IPS-15b (cell line): ENCODE results near the gene NCAPG.
"Not testable (repeated sequence)": the region's sequence is repeated elsewhere in the genome, so short reads cannot be mapped to it uniquely, and the experiment has no call there.

ENCODE experiments used
- H3K27me3 ChIP-seq: one replicate; pipeline ENCODE4 v1.6.1; 2013; ENCODE audit warnings: low read length; ENCODE audit not compliant: control insufficient read depth, insufficient read depth
- H3K36me3 ChIP-seq: one replicate; pipeline ENCODE4 v1.6.1; 2013; ENCODE audit warnings: low read length; ENCODE audit not compliant: control insufficient read depth, insufficient read depth
- H3K4me1 ChIP-seq: one replicate; pipeline ENCODE4 v1.6.1; 2013; ENCODE audit warnings: mild to moderate bottlenecking, low read length; ENCODE audit not compliant: control insufficient read depth, insufficient read depth
- H3K4me3 ChIP-seq: one replicate; pipeline ENCODE4 v1.5.1; 2013; ENCODE audit warnings: low read depth, low read length
- H3K9ac ChIP-seq: one replicate; pipeline ENCODE4 v1.6.1; 2013; ENCODE audit warnings: low read depth, mild to moderate bottlenecking, low read length
- H3K9me3 ChIP-seq: one replicate; pipeline ENCODE4 v1.6.1; 2013; ENCODE audit warnings: mild to moderate bottlenecking, low read length; ENCODE audit not compliant: control insufficient read depth, insufficient read depth

Gene NCAPG

DNA sequence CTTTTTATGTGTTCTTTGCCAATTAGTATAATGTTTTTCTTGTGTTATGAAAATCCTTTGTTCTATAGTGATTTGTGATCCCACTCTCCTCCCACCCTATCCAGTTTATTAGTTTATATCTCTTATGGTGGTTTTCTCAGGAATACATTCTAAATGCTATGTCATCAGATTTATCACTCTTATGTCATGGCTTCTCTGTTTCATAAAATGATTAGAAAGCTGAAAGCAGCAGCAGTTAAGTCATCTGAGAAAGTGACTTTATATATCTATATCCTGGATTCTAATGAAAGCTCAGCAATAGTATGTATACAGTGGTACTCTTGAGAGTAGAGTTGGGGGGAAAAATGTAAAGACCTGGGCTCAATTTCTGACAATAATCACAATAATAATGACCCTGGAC, 41.2 kb downstream of the NCAPG start:
- peaks cover under 1% of the 10 kb centered on the region for H3K36me3 ChIP-seq

DNA sequence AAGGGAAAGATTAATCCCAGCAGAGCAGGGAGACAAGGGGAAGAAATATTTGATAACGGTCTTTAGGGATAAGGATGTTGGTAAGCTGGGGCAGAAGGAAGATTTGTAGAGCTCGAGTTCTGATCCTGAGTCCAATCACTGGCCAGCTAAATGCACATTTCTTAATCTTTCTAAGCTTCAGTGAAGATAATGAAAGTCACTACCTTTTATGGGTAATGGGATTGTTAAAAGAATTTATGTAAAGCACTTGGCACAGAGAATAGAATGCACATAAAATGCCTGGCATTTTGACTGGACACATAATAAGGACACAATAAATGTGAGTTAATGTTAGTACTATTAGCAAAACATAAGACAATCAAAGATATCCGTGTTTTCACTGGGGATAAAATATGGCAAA, 43.3 kb downstream of the NCAPG start:
- Histone ChIP-seq H3K9me3 (no peaks in the 10 kb centered on the region), H3K9ac (no peak overlapping the region), H3K36me3 (no peaks in the 10 kb centered on the region)

More for the DNA sequence above, 41.2 kb downstream of the NCAPG start:
- no peak overlapping the region for H3K9ac ChIP-seq
- H3K9me3 ChIP-seq, result no peaks in the 10 kb centered on the region
- no peak overlapping the region for H3K4me3 ChIP-seq
- no peaks in the 10 kb centered on the region for H3K27me3 ChIP-seq
- no peaks in the 10 kb centered on the region for H3K4me1 ChIP-seq

DNA sequence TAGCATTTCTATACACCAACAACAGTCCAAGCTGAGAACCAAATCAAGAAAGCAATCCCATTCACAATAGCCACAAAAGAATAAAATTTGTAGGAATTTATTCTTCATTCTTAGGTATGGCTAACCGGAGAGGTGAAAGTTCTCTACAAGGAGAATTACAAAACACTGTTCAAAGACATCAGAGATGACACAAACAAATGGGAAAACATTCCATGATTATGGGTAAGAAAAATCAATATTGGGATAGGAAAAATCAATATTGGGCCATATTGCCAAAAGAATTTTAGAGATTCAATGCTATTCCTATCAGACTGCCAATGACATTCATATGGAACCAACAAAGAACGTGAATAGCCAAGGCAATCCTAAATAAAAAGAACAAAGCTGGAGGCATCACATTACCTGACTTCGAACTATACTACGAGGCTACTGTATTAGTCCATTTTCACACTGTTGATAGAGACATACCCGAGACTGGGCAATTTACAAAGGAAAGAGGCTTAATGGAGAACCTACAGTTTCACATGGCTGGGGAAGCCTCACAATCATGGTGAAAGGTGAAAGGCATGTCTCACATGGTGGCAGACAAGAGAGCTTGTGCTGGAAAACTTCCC, 49.1 kb downstream of the NCAPG start:
- Histone ChIP-seq H3K9me3 (no peaks in the 10 kb centered on the region), H3K36me3 (no peaks in the 10 kb centered on the region), H3K27me3 (no peaks in the 10 kb centered on the region), H3K4me3 (no peak overlapping the region), H3K4me1 (no peaks in the 10 kb centered on the region), H3K9ac (no peak overlapping the region)

More for the DNA sequence above, 43.3 kb downstream of the NCAPG start:
- Histone ChIP-seq H3K4me1 (no peaks in the 10 kb centered on the region), H3K27me3 (no peaks in the 10 kb centered on the region), H3K4me3 (no peak overlapping the region)

DNA sequence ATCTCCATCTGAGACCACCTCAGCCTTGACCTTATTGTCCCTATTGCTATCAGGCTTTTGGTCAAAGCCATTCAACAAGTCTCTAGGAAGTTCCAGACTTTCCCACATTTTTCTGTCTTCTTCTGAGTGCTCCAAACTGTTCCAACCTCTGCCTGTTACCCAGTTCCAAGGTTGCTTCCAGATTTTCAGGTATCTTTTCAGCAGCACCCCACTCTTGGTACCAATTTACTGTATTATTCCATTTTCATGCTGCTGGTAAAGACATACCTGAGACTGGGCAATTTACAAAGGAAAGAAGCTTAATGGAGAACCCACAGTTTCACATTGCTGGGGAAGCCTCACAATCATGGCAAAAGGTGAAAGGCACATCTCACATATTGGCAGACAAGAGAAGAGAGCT, 51.1 kb downstream of the NCAPG start:
- H3K9ac ChIP-seq, H3K9me3 ChIP-seq, H3K36me3 ChIP-seq, H3K4me1 ChIP-seq, H3K4me3 ChIP-seq, H3K27me3 ChIP-seq: not testable (repeated sequence)

DNA sequence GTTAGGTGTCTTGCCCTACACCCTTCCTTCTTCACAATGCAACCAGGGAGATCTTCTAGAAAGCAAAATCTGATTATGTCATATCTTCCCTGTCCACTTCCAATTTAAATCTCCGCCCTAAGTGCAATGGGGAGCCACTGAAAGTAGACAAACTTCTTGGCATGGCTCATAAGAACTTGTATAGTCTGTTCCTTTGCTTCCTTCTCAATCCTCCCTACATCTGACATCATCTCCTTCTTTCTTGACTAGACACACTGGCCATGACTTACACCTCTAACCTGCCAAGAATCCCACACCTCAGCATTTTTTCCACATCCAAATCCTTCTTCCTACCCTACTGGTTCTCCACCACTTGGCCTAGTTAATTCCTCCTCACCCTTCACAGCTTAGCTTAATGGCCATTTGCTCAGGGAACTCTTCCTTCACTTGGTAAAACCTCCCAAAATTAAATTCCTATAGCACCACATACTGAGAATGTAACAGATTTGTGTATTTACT, 55.1 kb downstream of the NCAPG start:
- no peaks in the 10 kb centered on the region for H3K9me3 ChIP-seq
- H3K4me3 ChIP-seq, result no peak overlapping the region
- H3K36me3 ChIP-seq, result no peaks in the 10 kb centered on the region
- no peaks in the 10 kb centered on the region for H3K4me1 ChIP-seq
- no peak overlapping the region for H3K9ac ChIP-seq
- H3K27me3 ChIP-seq, result no peaks in the 10 kb centered on the region

DNA sequence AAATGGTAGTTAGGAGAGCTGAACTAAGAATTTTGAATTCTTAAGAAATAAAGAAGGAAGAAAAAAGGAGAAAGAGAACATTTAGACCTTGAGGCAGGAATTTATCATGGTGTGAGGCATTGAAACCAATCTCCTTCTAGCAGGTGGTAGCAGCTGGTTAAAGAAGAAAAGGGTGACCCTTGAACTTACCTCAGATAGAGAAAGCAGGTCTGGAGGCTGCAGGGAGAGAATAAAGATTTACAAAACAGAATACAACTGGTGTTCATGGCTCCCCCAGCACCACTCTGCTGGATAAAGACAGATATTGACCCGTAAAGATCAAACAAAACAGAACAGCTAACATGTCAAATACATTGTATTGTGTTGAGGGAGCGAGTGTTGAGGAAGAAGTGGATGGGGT, 56.0 kb downstream of the NCAPG start:
- Histone ChIP-seq H3K27me3 (no peaks in the 10 kb centered on the region), H3K9ac (no peak overlapping the region), H3K9me3 (no peaks in the 10 kb centered on the region), H3K4me1 (no peaks in the 10 kb centered on the region), H3K36me3 (no peaks in the 10 kb centered on the region), H3K4me3 (no peak overlapping the region)

DNA sequence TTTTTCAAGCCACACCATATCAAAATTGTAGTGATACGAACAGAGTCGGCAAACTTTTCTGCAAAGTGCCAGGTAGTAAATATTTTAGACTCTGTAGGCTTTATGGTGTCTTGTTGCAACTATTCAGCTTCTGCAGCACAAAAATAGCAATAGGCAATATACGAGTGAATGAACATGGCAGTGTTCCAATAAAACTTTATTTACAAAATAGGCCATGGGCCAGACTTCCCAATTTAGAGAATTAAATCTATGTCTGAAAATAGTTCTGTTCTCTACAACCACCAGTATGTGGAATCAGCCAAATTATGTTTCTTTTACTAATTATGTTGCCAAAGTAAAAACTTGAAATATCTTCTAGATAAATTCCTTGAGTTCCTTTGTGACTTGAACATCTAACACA, 56.5 kb downstream of the NCAPG start:
- no peak overlapping the region for H3K4me3 ChIP-seq
- no peaks in the 10 kb centered on the region for H3K9me3 ChIP-seq
- H3K36me3 ChIP-seq, result no peaks in the 10 kb centered on the region
- no peaks in the 10 kb centered on the region for H3K27me3 ChIP-seq
- H3K9ac ChIP-seq, result no peak overlapping the region
- H3K4me1 ChIP-seq, result no peaks in the 10 kb centered on the region

DNA sequence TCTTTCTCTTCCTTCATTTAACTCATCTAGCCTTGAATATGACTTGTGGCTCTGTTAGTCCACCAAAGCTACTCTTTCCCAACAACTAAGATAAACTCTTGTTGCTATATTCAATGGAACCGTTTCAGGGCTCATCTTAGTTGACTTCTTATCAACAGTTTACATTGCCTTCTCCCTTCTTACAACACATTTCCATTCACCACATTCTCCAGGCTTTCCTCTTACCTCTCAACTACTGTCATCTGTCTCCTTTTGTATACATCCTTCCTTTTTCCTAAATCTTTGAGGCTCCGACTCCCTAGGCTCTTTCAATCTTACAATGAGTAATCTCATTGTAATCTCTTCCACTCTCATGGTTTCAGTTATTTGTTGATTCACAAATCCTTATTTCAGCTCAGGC, 58.5 kb downstream of the NCAPG start:
- H3K9me3 ChIP-seq, result no peaks in the 10 kb centered on the region
- no peak overlapping the region for H3K9ac ChIP-seq
- no peaks in the 10 kb centered on the region for H3K27me3 ChIP-seq
- no peak overlapping the region for H3K4me3 ChIP-seq
- no peaks in the 10 kb centered on the region for H3K4me1 ChIP-seq
- H3K36me3 ChIP-seq, result no peaks in the 10 kb centered on the region

DNA sequence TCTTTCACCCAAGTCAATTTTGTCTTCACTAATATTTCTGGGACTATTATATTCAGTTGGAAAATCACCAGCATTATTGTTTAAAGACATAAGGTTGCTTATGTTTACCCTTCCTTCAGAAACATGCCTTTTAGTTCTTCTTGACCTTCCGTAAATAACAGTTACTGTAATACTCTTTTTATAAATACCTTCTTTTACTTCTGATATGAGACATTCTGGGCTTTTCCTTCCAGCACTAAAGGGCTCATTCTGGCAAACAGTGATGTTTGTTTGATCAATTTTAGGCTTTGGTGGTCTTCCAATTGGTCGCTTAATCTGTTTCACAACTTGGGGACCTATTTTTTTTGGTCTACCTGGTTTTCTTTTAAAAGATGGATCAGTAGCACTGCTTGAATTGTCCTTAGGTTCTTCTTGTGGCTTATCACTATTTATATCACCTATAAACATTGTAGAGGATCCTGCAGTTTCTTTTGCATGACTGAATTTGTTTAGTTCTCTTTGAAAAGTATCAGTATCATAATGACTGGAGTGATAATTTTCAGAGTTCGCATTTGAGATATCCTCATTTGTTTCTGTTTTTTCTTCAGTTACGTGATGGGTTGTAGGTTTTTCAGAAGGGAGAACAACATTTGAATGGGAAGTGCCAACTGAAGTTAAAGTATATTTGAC, 64.8 kb downstream of the NCAPG start:
- Histone ChIP-seq H3K36me3 (no peaks in the 10 kb centered on the region), H3K9me3 (no peaks in the 10 kb centered on the region), H3K9ac (no peak overlapping the region), H3K4me1 (no peaks in the 10 kb centered on the region), H3K4me3 (no peak overlapping the region), H3K27me3 (no peaks in the 10 kb centered on the region)

DNA sequence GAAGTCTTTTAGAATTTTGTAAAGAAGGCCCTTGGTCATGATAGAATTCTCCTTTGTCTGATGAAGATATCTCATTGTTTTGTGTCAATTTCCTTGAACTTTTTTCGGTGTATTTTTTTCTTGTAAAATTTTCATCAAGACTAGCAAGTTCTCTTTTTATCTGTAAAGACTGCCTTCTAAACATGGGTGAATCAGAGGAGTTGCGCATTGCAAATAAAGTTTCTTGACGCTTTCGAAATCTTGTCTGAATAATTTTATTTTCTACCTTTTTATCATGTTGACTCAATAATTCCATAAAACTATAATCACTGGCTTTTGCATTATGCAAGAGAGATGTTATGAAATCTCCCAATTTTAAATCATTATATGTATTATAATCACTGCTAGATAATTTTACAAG, 66.2 kb downstream of the NCAPG start:
- Histone ChIP-seq H3K36me3 (no peaks in the 10 kb centered on the region), H3K4me1 (no peaks in the 10 kb centered on the region), H3K27me3 (no peaks in the 10 kb centered on the region), H3K9ac (no peak overlapping the region), H3K4me3 (no peak overlapping the region), H3K9me3 (no peaks in the 10 kb centered on the region)

DNA sequence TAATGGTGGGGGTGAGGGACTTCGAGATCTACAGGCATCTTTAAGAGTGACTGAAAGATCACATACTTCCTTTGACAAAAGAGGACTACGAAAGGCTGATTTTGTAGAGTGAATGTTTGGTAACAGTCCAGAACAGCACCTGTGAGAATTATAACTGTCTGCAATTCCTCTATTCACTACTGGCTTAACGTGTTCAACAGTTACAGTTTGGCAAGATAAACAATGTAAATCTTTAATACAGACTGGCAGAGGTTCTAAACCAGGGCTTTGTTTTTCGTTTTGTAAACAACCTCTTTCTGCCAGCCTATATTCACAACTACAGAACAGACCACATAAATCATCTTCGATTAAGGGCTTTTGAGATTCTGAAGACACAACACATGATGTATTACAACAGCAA, 66.9 kb downstream of the NCAPG start:
- no peaks in the 10 kb centered on the region for H3K27me3 ChIP-seq
- H3K4me3 ChIP-seq, result no peak overlapping the region
- H3K9me3 ChIP-seq, result no peaks in the 10 kb centered on the region
- no peaks in the 10 kb centered on the region for H3K4me1 ChIP-seq
- no peak overlapping the region for H3K9ac ChIP-seq
- no peaks in the 10 kb centered on the region for H3K36me3 ChIP-seq

DNA sequence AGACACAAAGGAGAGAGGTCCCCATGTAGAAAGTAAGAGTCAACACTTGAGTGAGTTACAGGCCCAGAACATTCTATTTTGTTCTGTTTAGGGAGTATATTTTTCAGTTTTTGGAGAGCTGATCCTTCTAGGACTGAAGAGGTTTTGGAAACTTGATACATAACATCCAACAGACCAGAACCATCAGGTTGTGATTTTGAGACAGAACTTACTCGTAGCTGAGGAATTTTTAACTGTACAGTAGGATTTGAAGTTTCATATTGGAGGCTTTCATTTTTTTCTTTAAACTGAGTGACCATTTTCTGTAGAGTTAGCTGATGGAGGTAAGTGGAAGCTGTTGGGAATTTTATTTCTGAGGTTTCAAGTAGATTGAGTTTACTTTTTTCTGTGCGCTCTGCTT, 73.3 kb downstream of the NCAPG start:
- Histone ChIP-seq H3K9me3 (no peaks in the 10 kb centered on the region), H3K4me3 (no peak overlapping the region), H3K27me3 (no peaks in the 10 kb centered on the region), H3K36me3 (no peaks in the 10 kb centered on the region), H3K9ac (no peak overlapping the region), H3K4me1 (no peaks in the 10 kb centered on the region)
